ENCODE measurements around the gene SAP25. TPM values are rescaled to one million over a fixed set of nuclear protein-coding genes. Genes with fewer than 3 reads are reported as not detected.
A peak's percentile ranks its signal among the peaks of the same experiment; 100 is the strongest.
"Not testable (repeated sequence)": the region's sequence is repeated elsewhere in the genome, so short reads cannot be mapped to it uniquely, and the experiment has no call there.

Gene SAP25
- total and polyA plus RNA-seq, 4 donors, result 0.75 to 9.9 (median 4.8) TPM

DNA sequence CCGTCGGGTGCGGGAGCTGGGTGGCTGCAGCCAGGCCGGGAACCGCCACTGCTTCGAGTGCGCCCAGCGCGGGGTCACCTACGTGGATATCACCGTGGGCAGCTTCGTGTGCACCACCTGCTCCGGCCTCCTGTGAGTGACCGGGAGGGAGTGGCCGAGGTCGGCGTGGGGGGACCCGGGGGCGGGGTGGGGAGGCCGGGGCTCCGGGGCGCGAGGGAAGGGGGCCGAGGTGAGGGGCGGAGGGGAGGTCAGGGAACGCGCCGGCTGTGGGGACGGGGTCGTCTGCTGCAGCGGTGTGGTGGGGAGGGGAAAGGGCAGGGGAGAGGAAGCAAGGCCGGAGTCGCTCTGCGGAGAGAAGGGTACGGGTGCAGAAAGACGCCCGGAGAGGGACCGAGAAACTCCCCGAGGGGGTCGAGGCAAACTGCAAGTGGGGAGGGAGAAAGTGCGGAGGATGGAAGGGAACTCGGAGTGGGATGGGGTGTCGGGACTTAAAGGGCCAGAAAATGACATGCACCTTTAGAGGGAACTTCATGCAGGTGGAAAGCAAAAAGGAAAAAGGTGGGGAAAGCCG, 34.2 kb downstream of the SAP25 start:
- Histone ChIP-seq H3K27me3 (ENCODE audit: control insufficient read depth in 1 of 2, insufficient read depth in 2 of 2, low read length in 1 of 2) (no peaks in the 10 kb centered on the region), H3K36me3 (ENCODE audit: control insufficient read depth in 1 of 2, insufficient read depth in 2 of 2, low read length in 1 of 2) (no peaks in the 10 kb centered on the region), H3K9me3 (ENCODE audit: control insufficient read depth, low read length) (no peaks in the 10 kb centered on the region), H3K4me3 (ENCODE audit: low read length in 2 of 2) (peak overlapping the region; percentile 41 to 73), H3K27ac (ENCODE audit: low read depth in 1 of 2, low read length in 2 of 2) (peak overlapping the region in 1 of 2 donors; percentile 53), H3K4me1 (ENCODE audit: control insufficient read depth in 1 of 2, insufficient read depth in 2 of 2, low read length in 2 of 2) (peaks cover 6 to 8% of the 10 kb centered on the region in 2 donors)
- intact Hi-C loops (cut with DNase I), result no loop called here
- no peak for DNase-seq
- 1 to 2% methylated on average over 42 to 44 of the region's 44 CpGs for WGBS, 2 donors
- peak; percentile 4 for ATAC-seq (ENCODE audit: low FRiP score)

DNA sequence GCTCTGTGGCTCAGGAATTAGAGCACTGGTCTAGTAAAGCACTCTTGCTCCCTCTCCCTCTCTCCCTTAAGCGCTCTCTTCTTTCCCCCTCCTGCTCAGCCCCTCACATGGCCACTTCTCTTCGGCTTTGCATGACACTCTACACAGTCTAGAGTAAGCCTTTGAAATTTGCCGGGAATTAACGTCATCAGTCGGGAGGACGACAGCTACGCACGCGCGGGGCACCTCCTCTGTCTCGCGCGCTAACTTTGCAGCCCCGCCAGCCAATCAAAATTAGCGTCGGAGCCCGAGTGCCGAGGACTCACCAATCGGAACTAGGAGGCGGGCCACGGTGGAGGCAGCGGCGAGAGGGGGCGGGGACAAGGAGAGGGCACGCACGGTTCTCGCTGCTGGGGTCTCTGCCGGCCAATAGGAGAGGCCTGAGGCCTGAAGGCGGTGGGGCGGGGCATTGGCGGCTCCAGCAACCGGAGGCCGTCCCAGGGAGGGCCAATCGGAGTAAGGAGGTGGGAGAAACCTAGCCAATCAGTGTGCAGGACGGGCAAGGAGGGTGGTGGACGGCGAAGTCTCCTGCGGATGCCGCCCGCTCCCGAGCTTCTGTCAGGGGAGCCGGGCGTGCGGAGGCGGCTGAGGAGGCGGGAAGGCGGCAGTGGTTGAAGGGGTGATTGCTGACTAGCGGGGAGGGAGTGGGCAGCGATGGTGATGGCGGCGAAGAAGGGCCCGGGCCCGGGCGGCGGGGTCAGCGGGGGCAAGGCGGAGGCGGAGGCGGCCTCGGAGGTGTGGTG, 34.9 kb downstream of the SAP25 start, which contains the start of gene AGFG2:
TSS of gene AGFG2 (plus strand) at position 550 of the 782 bp plus-strand sequence. CDS start at position 694, 144 bp downstream.
- intact Hi-C loops (cut with DNase I), result no loop called here
- WGBS, 2 donors, result 0% methylated on average over 56 to 60 of the region's 60 CpGs
- peak within 1 kb of the TSS; percentile 41 to 73 for H3K4me3 ChIP-seq (ENCODE audit: low read length in 2 of 2)
- no peaks in the 10 kb centered on the region for H3K9me3 ChIP-seq (ENCODE audit: control insufficient read depth, low read length)
- no peaks in the 10 kb centered on the region for H3K27me3 ChIP-seq (ENCODE audit: control insufficient read depth in 1 of 2, insufficient read depth in 2 of 2, low read length in 1 of 2)
- H3K36me3 ChIP-seq (ENCODE audit: control insufficient read depth in 1 of 2, insufficient read depth in 2 of 2, low read length in 1 of 2), result no peaks in the 10 kb centered on the region
- ATAC-seq (ENCODE audit: low FRiP score), result peak; percentile 100
- peak; percentile 100 for DNase-seq
- peak within 1 kb of the TSS in 1 of 2 donors; percentile 80 for H3K27ac ChIP-seq (ENCODE audit: low read depth in 1 of 2, low read length in 2 of 2)
- peaks cover 0 to 5% of the 10 kb centered on the region in 2 donors for H3K4me1 ChIP-seq (ENCODE audit: control insufficient read depth in 1 of 2, insufficient read depth in 2 of 2, low read length in 2 of 2)

DNA sequence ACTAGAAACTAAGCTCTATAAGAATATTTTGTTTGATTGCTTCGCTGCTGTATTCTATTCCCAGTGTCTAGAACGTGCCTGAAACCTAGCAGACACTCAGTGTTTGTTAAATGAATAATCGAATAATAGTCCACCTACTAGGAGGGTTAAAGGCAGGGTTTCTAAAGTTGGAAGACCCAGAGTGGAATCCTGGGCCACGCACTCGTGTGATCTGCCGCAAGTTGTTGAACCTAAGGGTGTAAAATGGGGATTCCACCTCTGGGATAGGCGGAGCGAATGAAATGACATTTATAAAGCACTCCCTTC, 35.4 kb downstream of the SAP25 start:
- H3K9me3 ChIP-seq (ENCODE audit: control insufficient read depth, low read length), result no peaks in the 10 kb centered on the region
- no peaks in the 10 kb centered on the region for H3K27me3 ChIP-seq (ENCODE audit: control insufficient read depth in 1 of 2, insufficient read depth in 2 of 2, low read length in 1 of 2)
- ATAC-seq (ENCODE audit: low FRiP score) (no peak), DNase-seq (no peak)
- no peaks in the 10 kb centered on the region for H3K36me3 ChIP-seq (ENCODE audit: control insufficient read depth in 1 of 2, insufficient read depth in 2 of 2, low read length in 1 of 2)
- H3K4me3 ChIP-seq (ENCODE audit: low read length in 2 of 2), result no peak overlapping the region
- peaks cover 0 to 5% of the 10 kb centered on the region in 2 donors for H3K4me1 ChIP-seq (ENCODE audit: control insufficient read depth in 1 of 2, insufficient read depth in 2 of 2, low read length in 2 of 2)
- intact Hi-C loops (cut with DNase I), result no loop called here
- WGBS, 2 donors, result 8 to 9% methylated on average over 8 of the region's 8 CpGs
- peak overlapping the region in 1 of 2 donors; percentile 80 for H3K27ac ChIP-seq (ENCODE audit: low read depth in 1 of 2, low read length in 2 of 2)

DNA sequence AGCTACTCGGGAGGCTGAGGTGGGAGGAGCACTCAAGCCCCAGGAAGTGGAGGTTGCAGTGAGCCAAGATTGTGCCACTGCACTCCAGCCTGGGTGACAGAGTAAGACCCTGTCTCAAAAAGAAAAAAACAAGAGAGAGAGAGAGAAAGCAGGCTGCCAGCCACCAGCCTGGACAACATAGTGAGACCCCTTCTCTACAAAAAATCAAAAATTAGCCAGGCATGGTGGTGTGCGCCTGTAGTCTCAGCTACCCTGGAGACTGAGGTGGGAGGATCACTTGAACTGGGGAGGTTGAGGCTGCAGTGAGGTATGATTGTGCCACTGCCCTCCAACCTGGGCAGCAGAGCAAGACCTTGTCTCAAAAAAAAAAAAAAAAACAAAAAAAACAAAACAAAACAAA, 37.0 kb downstream of the SAP25 start:
- WGBS, 2 donors, result 86% methylated on average over 2 of the region's 2 CpGs

DNA sequence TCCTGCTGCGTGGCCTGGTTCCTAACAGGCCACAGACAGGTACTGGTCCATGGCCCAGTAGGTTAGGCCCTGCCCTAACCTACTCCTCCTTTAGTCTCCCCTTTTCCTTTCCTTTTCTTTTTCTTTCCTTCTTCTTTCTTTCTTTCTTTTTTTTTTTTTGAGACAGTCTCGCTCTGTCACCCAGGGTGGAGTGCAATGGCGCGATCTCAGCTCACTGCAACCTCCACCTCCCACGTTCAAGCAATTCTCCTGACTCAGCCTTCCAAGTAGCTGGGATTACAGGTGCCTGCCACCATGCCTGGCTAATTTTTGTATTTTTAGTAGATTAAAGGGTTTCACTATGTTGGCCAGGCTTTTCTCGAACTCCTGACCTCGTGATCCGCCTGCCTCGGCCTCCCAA, 37.7 kb downstream of the SAP25 start:
- H3K36me3 ChIP-seq (ENCODE audit: control insufficient read depth in 1 of 2, insufficient read depth in 2 of 2, low read length in 1 of 2); H3K4me3 ChIP-seq (ENCODE audit: low read length in 2 of 2); H3K4me1 ChIP-seq (ENCODE audit: control insufficient read depth in 1 of 2, insufficient read depth in 2 of 2, low read length in 2 of 2); ATAC-seq (ENCODE audit: low FRiP score); H3K27ac ChIP-seq (ENCODE audit: low read depth in 1 of 2, low read length in 2 of 2); H3K27me3 ChIP-seq (ENCODE audit: control insufficient read depth in 1 of 2, insufficient read depth in 2 of 2, low read length in 1 of 2); intact Hi-C loops (cut with DNase I); H3K9me3 ChIP-seq (ENCODE audit: control insufficient read depth, low read length): not testable (repeated sequence)
- peak in 1 of 2 donors; percentile 2 for DNase-seq
- 90 to 94% methylated on average over 9 of the region's 9 CpGs for WGBS, 2 donors

More for the DNA sequence above, 37.0 kb downstream of the SAP25 start:
- H3K27me3 ChIP-seq (ENCODE audit: control insufficient read depth in 1 of 2, insufficient read depth in 2 of 2, low read length in 1 of 2); H3K27ac ChIP-seq (ENCODE audit: low read depth in 1 of 2, low read length in 2 of 2); intact Hi-C loops (cut with DNase I); ATAC-seq (ENCODE audit: low FRiP score); H3K4me3 ChIP-seq (ENCODE audit: low read length in 2 of 2); H3K36me3 ChIP-seq (ENCODE audit: control insufficient read depth in 1 of 2, insufficient read depth in 2 of 2, low read length in 1 of 2); H3K4me1 ChIP-seq (ENCODE audit: control insufficient read depth in 1 of 2, insufficient read depth in 2 of 2, low read length in 2 of 2); H3K9me3 ChIP-seq (ENCODE audit: control insufficient read depth, low read length): not testable (repeated sequence)
- peak in 1 of 2 donors; percentile 19 for DNase-seq

DNA sequence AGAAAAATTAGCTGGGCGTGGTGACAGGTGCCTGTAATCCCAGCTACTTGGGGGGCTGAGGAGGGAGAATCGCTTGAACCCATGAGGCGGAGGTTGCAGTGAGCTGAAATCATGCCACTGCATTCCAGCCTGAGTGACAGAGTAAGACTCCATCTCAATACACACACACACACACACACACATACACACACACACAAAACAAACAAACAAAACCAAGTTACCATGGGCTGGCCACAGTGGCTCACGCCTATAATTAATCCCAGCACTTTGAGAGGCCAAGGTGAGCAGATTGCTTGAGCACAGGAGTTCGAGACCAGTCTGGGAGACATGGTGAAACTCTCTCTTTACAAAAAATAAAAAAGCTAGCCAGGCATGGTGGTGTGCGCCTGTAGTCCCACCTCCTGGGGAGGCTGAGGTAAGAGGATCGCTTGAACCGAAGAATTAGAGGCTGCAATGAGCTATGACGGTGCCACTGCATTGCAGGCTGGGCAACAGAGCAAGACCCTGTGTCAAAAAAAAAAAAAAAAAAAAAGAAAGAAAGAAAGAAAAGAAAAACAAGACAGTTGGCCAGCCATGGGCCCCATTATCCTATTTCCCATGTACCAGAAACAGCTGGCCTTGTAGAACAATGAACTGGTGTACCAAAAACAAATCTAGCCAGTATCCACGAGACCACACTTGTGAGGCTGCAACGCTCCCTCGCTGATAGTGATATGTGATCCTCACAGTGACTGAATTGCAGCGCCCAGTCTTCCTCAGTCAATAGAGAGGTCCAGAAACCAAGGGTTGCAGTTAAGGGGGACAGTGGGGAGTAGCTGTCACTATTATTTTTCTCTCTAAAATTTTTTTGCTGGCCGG, 41.3 kb downstream of the SAP25 start:
- no peaks in the 10 kb centered on the region for H3K36me3 ChIP-seq (ENCODE audit: control insufficient read depth in 1 of 2, insufficient read depth in 2 of 2, low read length in 1 of 2)
- 85 to 86% methylated on average over 14 of the region's 14 CpGs for WGBS, 2 donors
- no peak for ATAC-seq (ENCODE audit: low FRiP score)

DNA sequence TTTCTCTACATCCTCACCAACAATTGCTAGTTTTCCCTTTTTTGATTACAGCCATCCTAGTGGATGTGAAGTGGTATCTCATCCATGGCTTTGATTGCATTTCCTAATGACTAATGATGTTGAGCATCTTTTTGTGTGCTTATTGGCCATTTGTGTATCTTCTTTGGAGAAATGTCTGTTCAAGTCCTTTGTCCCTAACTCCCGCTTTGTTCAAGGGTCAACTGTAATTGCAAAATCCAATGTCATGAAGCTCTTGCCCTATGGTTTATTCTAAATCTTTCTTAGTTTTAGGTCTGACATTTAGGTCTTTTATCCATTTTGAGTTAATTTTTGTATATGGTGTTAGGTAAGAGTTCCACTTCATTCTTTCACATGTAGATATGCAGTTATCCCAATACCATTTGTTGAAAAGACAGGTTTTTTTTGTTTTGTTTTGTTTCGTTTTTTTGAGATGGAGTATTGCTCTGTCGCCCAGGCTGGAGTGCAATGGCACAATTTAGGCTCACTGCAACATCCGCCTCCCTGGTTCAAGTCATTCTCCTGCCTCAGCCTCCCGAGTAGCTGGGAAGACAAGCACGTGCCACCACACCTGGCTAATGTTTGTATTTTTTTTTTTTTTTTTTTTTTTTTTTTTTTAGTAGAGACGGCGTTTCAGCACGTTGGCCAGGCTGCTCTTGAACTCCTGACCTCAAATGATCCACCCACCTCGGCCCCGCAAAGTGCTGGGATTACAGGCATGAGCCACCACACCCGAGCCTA, 45.4 kb downstream of the SAP25 start:
- WGBS, 2 donors, result 83 to 88% methylated on average over 12 of the region's 12 CpGs
- H3K4me3 ChIP-seq (ENCODE audit: low read length in 2 of 2); H3K9me3 ChIP-seq (ENCODE audit: control insufficient read depth, low read length); H3K27me3 ChIP-seq (ENCODE audit: control insufficient read depth in 1 of 2, insufficient read depth in 2 of 2, low read length in 1 of 2); H3K36me3 ChIP-seq (ENCODE audit: control insufficient read depth in 1 of 2, insufficient read depth in 2 of 2, low read length in 1 of 2); ATAC-seq (ENCODE audit: low FRiP score); intact Hi-C loops (cut with DNase I); H3K4me1 ChIP-seq (ENCODE audit: control insufficient read depth in 1 of 2, insufficient read depth in 2 of 2, low read length in 2 of 2); H3K27ac ChIP-seq (ENCODE audit: low read depth in 1 of 2, low read length in 2 of 2): not testable (repeated sequence)
- peak in 1 of 2 donors; percentile 2 for DNase-seq

More for the DNA sequence above, 41.3 kb downstream of the SAP25 start:
- Histone ChIP-seq H3K27me3 (ENCODE audit: control insufficient read depth in 1 of 2, insufficient read depth in 2 of 2, low read length in 1 of 2) (no peaks in the 10 kb centered on the region), H3K4me3 (ENCODE audit: low read length in 2 of 2) (no peak overlapping the region), H3K9me3 (ENCODE audit: control insufficient read depth, low read length) (no peaks in the 10 kb centered on the region), H3K27ac (ENCODE audit: low read depth in 1 of 2, low read length in 2 of 2) (no peak overlapping the region), H3K4me1 (ENCODE audit: control insufficient read depth in 1 of 2, insufficient read depth in 2 of 2, low read length in 2 of 2) (no peaks in the 10 kb centered on the region)
- intact Hi-C loops (cut with DNase I), result no loop called here
- peak in 1 of 2 donors; percentile 33 for DNase-seq

DNA sequence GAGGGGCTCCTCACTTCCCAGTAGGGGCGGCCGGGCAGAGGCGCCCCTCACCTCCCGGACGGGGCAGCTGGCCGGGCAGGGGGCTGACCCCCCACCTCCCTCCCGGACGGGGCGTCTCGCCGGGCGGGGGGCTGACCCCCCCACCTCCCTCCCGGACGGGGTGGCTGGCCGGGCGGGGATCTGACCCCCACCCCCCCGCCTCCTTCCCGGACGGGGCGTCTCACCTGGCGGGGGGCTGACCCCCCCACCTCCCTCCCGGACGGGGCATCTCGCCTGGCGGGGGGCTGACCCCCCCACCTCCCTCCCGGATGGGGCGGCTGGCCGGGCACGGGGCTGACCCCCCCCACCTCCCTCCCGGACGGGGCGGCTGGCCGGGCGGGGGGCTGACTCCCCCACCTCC, 50.5 kb downstream of the SAP25 start:
- H3K4me1 ChIP-seq (ENCODE audit: control insufficient read depth in 1 of 2, insufficient read depth in 2 of 2, low read length in 2 of 2); H3K36me3 ChIP-seq (ENCODE audit: control insufficient read depth in 1 of 2, insufficient read depth in 2 of 2, low read length in 1 of 2); H3K27me3 ChIP-seq (ENCODE audit: control insufficient read depth in 1 of 2, insufficient read depth in 2 of 2, low read length in 1 of 2); H3K4me3 ChIP-seq (ENCODE audit: low read length in 2 of 2); ATAC-seq (ENCODE audit: low FRiP score); H3K9me3 ChIP-seq (ENCODE audit: control insufficient read depth, low read length); intact Hi-C loops (cut with DNase I); DNase-seq; H3K27ac ChIP-seq (ENCODE audit: low read depth in 1 of 2, low read length in 2 of 2): not testable (repeated sequence)
- 88 to 91% methylated on average over 26 to 31 of the region's 34 CpGs for WGBS, 2 donors

All from aorta (tissue), 5 donors.